ENCODE measurements around the gene GATD1.
A peak's percentile ranks its signal among the peaks of the same experiment; 100 is the strongest.

Gene GATD1

DNA sequence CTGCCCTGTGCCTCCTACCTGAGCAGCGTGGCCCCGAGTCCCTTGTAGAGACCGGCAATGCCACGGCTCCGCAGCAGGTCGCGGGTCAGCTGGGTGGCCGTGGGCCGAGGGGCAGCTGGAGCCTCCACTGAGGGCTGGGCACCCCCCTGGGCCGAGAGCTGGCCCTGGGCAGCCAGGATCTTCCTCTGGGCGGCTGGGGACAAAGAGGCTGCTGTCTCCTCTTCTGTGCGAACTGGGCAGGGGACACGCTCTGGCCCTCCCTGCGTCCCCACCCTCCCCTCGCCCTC lies 15.2 kb upstream of the GATD1 start:
- H3K36me3 ChIP-seq (ENCODE audit: insufficient read depth, low read depth, low read length) = peaks cover 8% of the 10 kb centered on the region; the same call in 1 of the 2 replicates
- H3K4me1 ChIP-seq (ENCODE audit: insufficient read depth, low read length) = peaks cover 8% of the 10 kb centered on the region; the same call in 1 of the 2 replicates
- H3K9ac ChIP-seq (ENCODE audit: low read depth, low read length) = no peak overlapping the region
- H3K9me3 ChIP-seq (ENCODE audit: insufficient read depth, low read depth, low read length) = no peaks in the 10 kb centered on the region
- H3K4me3 ChIP-seq (ENCODE audit: low read length) = no peak overlapping the region
- no peaks in the 10 kb centered on the region for H3K27me3 ChIP-seq (ENCODE audit: insufficient read depth, low read length)
- no peak overlapping the region for H3K27ac ChIP-seq (ENCODE audit: low read length)

DNA sequence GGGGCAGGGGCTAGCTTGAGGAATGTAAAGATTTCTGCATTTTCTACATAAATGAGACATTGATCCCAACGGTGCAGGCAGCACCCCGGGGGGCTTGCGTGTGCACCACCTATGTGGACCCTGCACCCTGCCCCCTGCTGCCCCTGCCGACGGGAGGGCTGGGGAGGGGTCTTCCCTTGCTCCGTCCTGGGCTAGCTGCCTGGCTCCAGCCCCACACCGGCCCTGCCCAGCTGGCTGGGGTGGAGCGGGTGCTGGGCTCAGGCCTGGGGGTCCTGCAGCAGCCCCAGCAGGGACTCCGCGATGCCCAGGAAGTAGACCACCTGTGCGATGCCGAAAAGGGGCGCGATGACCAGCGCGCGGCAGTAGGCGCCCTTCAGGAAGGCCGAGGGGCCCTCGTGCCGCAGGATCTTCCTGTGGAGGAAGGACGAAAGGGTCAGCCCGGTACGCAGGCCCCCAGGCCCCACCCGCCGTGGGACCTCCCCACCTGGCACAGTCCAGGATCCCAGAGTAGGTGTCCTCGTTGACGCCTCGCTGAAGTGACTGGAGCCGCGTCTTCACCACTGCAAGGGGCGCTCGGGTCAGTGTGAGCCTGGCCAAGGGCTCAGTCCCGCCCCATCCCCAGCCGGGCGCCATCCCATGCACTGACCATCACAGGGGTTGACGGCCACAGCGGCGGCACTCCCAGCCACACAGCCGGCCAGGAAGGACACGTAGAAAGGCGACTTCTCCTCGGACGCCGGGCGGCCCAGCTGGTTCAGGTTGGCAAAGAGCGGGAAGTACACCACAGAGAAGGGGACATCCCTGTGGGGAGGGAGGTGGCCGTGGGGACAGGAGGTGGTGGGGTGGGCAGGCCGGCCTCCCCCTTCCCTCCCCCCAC lies 14.6 kb upstream of the GATD1 start:
- Histone ChIP-seq H3K9me3 (ENCODE audit: insufficient read depth, low read depth, low read length) (no peaks in the 10 kb centered on the region), H3K4me1 (ENCODE audit: insufficient read depth, low read length) (peaks cover 5% of the 10 kb centered on the region; the same call in 1 of the 2 replicates), H3K4me3 (ENCODE audit: low read length) (no peak overlapping the region), H3K27ac (ENCODE audit: low read length) (no peak overlapping the region), H3K36me3 (ENCODE audit: insufficient read depth, low read depth, low read length) (peaks cover 8% of the 10 kb centered on the region; the same call in 1 of the 2 replicates), H3K9ac (ENCODE audit: low read depth, low read length) (no peak overlapping the region), H3K27me3 (ENCODE audit: insufficient read depth, low read length) (no peaks in the 10 kb centered on the region)

DNA sequence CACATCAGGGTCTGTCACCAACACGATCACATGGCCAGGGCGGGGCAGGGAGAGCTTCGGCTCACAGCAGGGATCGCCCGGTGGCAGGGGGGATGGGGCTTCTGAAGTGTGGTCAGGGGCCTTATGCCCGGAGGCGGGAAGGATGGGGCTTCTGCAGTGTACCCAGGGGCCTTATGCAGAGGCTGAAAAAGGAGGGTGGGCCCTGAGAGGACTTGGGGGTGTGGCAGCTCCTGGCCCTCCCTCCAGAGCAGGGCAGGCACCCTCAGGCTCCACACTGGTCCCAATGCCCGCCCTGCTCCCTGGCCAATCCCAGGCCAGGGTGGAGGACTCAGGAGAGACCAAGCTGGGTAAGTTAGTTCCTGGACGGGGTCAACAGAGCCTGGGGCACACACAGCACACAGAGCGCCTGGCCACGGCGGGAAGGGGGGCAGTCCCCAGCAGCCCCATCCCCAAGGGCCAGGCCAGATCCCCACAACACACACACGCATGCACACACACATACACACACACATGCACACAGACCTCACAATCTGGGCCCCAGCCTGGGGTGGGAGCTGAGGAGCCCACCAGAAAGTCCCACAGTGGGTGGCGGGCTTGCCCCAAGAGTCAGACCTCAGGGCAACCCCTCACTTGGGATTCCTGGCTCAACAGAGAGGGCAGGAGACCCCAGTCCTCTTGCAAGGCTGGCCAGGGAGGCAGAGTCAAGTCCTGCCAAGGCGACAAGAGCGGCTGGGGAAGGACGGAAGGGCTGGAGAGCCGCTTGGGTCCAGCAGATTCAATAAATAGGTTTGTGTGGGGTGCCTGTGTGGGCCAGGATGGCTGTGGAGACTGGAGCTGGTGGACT lies 13.7 kb upstream of the GATD1 start:
- H3K27ac ChIP-seq (ENCODE audit: low read length) = no peak overlapping the region
- peaks cover 8% of the 10 kb centered on the region; the same call in 1 of the 2 replicates for H3K36me3 ChIP-seq (ENCODE audit: insufficient read depth, low read depth, low read length)
- no peaks in the 10 kb centered on the region for H3K9me3 ChIP-seq (ENCODE audit: insufficient read depth, low read depth, low read length)
- H3K27me3 ChIP-seq (ENCODE audit: insufficient read depth, low read length) = no peaks in the 10 kb centered on the region
- H3K9ac ChIP-seq (ENCODE audit: low read depth, low read length) = no peak overlapping the region
- no peak overlapping the region for H3K4me3 ChIP-seq (ENCODE audit: low read length)
- peaks cover 4% of the 10 kb centered on the region; the same call in 1 of the 2 replicates for H3K4me1 ChIP-seq (ENCODE audit: insufficient read depth, low read length)

DNA sequence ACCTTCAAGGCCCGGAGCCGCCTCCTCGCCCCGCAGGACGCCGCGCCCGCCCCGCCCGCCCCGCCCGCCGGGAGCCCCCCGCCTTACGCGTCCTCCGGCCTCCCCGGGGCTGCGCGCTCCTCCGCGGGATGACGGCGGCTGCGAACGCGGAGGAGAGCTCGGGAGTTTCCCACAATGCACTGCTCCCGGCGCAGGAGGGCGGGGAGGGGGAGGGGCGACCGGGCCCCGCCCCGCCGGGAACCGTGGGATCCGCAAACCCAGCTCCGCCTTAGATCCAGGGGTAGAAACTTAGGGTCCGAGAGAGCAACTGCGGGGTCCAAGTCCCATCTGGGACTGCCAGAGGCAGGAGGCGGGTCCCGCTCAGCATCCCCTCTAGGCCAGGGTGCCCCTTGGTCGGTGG lies 12.7 kb upstream of the GATD1 start, which contains the start of gene CEND1:
TSS of gene CEND1 (minus strand) at position 148 of the 400 bp plus-strand sequence. CDS start 1,514 bp downstream, outside the sequence.
- Histone ChIP-seq H3K36me3 (ENCODE audit: insufficient read depth, low read depth, low read length) (peaks cover 8% of the 10 kb centered on the region; the same call in 1 of the 2 replicates), H3K4me3 (ENCODE audit: low read length) (no peak within 1 kb of the TSS; the same call in 1 of the 2 replicates), H3K4me1 (ENCODE audit: insufficient read depth, low read length) (peaks cover 4% of the 10 kb centered on the region; the same call in 1 of the 2 replicates), H3K27me3 (ENCODE audit: insufficient read depth, low read length) (no peaks in the 10 kb centered on the region), H3K27ac (ENCODE audit: low read length) (no peak within 1 kb of the TSS), H3K9ac (ENCODE audit: low read depth, low read length) (no peak within 1 kb of the TSS; the same call in 1 of the 2 replicates), H3K9me3 (ENCODE audit: insufficient read depth, low read depth, low read length) (no peaks in the 10 kb centered on the region)

DNA sequence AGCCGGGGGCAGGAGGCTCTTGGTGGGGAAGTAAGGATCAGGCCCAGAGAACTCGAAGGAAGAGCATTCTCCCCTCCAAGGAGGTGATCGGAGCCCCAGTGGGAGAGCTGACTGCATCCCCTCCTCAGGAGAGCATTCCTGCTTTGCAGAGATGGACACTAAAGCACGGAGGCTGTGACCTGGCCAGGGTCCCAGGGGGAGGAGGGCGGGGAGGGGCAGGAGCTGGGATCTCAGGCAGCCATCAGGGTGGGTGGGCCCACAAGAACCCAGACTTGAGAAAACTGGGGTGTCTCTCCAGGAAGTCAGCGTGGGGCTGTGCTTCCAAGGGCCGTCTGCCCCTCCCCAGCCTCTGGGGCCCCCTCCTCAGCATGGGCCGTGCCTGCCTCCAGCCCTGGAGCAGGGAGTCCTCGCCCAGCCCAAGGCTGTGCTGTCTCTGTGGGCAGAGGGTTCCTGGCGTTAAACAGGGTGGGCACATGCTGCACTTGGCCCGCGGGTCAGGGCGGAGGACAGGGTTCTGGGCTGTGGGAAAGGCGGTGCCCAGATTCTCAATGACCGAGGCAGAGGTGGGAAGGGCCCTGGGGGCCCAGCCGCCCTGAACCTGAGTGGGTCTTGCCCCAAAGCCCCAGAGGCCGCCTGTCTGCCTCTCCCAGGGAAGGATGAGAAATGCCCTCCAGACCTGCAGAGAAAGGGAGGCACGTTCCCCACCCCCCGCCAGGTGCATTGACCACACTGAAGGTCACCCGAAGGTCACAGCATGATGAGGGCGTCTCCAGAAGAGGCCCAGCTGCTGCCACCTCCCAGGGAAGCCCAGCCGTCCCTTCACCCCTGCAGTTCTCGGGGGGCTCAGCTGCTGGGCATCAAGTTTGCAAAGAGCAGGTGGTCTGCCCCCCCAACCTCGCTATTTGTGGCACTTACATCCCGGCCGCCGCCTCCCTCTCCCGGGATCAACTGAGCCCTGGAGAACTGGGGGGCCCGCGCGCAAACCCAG lies 12.0 kb upstream of the GATD1 start:
- peaks cover 4% of the 10 kb centered on the region; the same call in 1 of the 2 replicates for H3K4me1 ChIP-seq (ENCODE audit: insufficient read depth, low read length)
- no peak overlapping the region; the same call in 1 of the 2 replicates for H3K9ac ChIP-seq (ENCODE audit: low read depth, low read length)
- peaks cover 8% of the 10 kb centered on the region; the same call in 1 of the 2 replicates for H3K36me3 ChIP-seq (ENCODE audit: insufficient read depth, low read depth, low read length)
- no peaks in the 10 kb centered on the region for H3K9me3 ChIP-seq (ENCODE audit: insufficient read depth, low read depth, low read length)
- H3K27ac ChIP-seq (ENCODE audit: low read length) = no peak overlapping the region
- no peaks in the 10 kb centered on the region for H3K27me3 ChIP-seq (ENCODE audit: insufficient read depth, low read length)
- no peak overlapping the region; the same call in 1 of the 2 replicates for H3K4me3 ChIP-seq (ENCODE audit: low read length)

DNA sequence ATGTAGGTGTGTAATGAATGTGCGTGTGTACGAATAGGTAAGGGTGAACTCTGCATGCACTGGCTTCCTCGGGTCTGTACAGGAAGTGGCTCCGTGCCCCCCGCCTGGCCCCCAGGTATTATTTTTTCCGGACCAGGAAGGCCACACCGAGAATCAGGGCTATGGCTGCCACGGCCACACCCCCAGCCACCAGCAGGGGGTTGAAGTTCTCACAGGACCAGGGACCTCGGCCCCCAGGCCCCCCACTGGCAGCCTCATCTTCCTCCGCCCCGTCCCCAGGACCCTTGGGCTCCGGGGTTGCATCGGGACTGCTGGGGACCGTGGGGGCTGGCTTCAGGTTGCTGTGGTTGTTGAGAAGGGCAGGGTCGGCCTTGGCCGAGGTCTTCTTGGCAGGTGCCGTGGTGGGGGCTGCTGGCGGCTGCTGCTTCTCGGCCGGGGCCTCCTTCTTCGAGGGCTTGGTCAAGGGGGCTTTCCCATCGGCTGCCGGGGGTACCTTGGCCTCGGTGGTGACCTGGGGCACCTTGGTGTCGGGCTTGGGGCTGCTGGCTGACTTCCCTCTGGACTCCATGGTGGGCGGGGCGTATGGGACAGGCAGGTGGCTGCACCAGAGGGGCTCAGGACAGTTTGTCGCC lies 10.8 kb upstream of the GATD1 start:
- H3K9ac ChIP-seq (ENCODE audit: low read depth, low read length) = no peak overlapping the region
- H3K27me3 ChIP-seq (ENCODE audit: insufficient read depth, low read length) = no peaks in the 10 kb centered on the region
- H3K36me3 ChIP-seq (ENCODE audit: insufficient read depth, low read depth, low read length) = peaks cover 3% of the 10 kb centered on the region; the same call in 1 of the 2 replicates
- H3K27ac ChIP-seq (ENCODE audit: low read length) = no peak overlapping the region
- peaks cover 7% of the 10 kb centered on the region; the same call in 1 of the 2 replicates for H3K4me1 ChIP-seq (ENCODE audit: insufficient read depth, low read length)
- H3K4me3 ChIP-seq (ENCODE audit: low read length) = no peak overlapping the region
- no peaks in the 10 kb centered on the region for H3K9me3 ChIP-seq (ENCODE audit: insufficient read depth, low read depth, low read length)

DNA sequence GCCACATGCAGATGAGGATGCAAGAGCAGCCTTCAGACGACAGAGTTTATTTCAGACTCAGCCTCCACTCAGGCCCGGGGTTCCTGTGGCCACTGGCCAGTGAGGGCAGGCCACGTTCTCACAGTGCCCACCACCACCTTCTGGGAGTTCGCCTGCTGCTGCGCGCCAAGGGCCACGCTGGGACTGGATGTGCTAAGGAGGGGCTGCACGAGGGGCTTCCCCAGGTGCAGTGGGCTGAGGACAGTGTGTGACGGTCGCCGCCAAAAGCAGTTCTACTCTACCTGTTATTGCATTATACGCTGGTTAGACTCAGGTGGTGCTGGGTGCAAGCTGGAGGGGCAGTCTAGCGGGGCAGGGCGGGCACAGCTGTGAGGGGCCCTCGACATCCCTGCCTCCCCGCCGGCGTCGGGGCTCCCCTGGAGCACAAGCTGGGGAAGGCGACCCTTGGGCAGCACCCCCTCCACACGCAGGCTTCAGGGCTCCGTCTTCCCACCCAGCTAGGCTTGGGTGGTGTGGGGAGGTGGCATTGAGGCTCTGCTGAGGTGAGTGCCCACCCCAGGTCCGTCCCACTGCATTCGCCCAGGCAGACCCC lies 9.9 kb upstream of the GATD1 start:
- Histone ChIP-seq H3K27ac (ENCODE audit: low read length) (no peak overlapping the region), H3K4me1 (ENCODE audit: insufficient read depth, low read length) (peaks cover 7% of the 10 kb centered on the region; the same call in 1 of the 2 replicates), H3K9ac (ENCODE audit: low read depth, low read length) (no peak overlapping the region)

DNA sequence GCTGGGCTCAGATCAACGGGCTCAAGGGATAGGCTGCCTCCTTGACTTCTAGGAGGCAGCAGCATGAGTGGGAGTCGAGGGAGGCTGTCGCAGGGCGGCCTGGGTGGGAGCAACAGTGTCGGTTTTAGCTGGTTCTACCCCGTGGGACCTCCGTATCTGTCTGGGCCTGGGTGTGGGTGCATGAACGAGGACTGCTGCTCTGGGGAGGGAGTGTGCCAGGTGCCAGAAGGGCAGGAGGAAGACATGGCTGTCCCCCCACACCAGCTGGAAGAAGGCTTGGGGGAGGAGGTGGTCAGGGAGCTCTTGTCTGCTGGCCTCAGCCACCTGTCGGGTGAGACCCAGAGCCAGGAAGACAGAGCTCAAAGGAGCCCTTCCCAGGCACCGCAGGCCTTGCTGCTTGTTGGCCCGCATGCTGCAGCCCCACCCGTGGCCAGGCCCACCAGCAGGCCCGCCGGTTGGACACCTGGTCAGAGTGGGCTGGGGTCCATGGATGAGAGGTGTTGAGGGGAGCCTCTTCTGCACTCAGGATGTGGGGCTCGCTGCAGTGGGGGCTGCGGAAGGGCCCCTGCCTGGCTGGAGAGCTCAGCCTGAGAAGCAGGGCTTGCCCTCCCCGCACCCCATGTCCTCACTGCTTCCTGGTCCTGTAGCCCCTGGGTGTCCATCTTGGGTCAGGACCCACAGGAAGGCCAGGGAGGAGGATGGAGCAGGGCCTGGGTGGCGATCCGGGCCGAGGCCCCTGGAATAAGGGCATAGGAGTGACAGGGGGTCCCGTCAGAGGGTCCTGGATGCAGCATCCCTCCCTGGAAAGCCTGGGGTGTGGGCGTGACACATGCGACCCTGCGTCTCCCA lies 9.2 kb upstream of the GATD1 start:
- H3K9me3 ChIP-seq (ENCODE audit: insufficient read depth, low read depth, low read length) = no peaks in the 10 kb centered on the region
- peaks cover 7% of the 10 kb centered on the region; the same call in 1 of the 2 replicates for H3K4me1 ChIP-seq (ENCODE audit: insufficient read depth, low read length)
- H3K9ac ChIP-seq (ENCODE audit: low read depth, low read length) = no peak overlapping the region
- no peaks in the 10 kb centered on the region for H3K36me3 ChIP-seq (ENCODE audit: insufficient read depth, low read depth, low read length)
- no peaks in the 10 kb centered on the region; the same call in 1 of the 2 replicates for H3K27me3 ChIP-seq (ENCODE audit: insufficient read depth, low read length)
- H3K27ac ChIP-seq (ENCODE audit: low read length) = no peak overlapping the region
- no peak overlapping the region for H3K4me3 ChIP-seq (ENCODE audit: low read length)

More for the DNA sequence above, 9.9 kb upstream of the GATD1 start:
- Histone ChIP-seq H3K36me3 (ENCODE audit: insufficient read depth, low read depth, low read length) (no peaks in the 10 kb centered on the region), H3K4me3 (ENCODE audit: low read length) (no peak overlapping the region), H3K27me3 (ENCODE audit: insufficient read depth, low read length) (no peaks in the 10 kb centered on the region; the same call in 1 of the 2 replicates), H3K9me3 (ENCODE audit: insufficient read depth, low read depth, low read length) (no peaks in the 10 kb centered on the region)

DNA sequence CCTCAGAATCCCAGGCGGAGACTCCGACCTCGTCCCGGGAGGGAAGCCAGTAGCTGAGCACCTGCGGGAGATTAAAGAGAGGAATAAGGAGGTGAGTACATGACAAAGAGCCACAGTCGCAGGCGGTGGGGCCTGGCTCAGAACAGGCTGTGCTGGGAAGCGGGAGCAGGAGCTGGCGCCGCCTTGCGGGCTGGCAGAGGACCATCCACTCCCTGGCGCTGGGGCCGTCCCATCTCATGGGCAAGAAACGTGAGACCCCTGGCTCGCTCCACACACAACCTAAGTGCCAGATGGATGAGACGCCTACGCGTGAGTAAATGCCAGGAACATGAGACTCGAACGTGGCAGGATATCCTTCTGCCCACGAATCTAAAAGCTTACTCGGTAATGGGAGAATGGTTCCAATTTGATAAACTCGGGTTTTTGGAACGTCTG lies 6.3 kb upstream of the GATD1 start:
- H3K9ac ChIP-seq (ENCODE audit: low read depth, low read length) = peak overlapping the region; percentile 47; the same call in 1 of the 2 replicates

More for the DNA sequence above, 6.3 kb upstream of the GATD1 start:
- Histone ChIP-seq H3K27ac (ENCODE audit: low read length) (no peak overlapping the region), H3K27me3 (ENCODE audit: insufficient read depth, low read length) (no peaks in the 10 kb centered on the region; the same call in 1 of the 2 replicates), H3K4me1 (ENCODE audit: insufficient read depth, low read length) (peaks cover 3% of the 10 kb centered on the region; the same call in 1 of the 2 replicates), H3K4me3 (ENCODE audit: low read length) (peak overlapping the region; percentile 22; the same call in 1 of the 2 replicates), H3K36me3 (ENCODE audit: insufficient read depth, low read depth, low read length) (peaks cover 8% of the 10 kb centered on the region; the same call in 1 of the 2 replicates), H3K9me3 (ENCODE audit: insufficient read depth, low read depth, low read length) (no peaks in the 10 kb centered on the region)

All from iPS-20b (cell line).